Thoracic aorta (tissue), 2 donors: Measurements from ENCODE around the gene ORM1. TPM values are rescaled to one million over a fixed set of nuclear protein-coding genes. Genes with fewer than 3 reads are reported as not detected.
A peak's percentile ranks its signal among the peaks of the same experiment; 100 is the strongest.

Experiments
- ATAC-seq: fragments of 150-250 bp; one replicate; pipeline ENCODE4 v1.8.0; 2017; ENCODE audit warnings: low read depth; ENCODE audit not compliant: insufficient number of reproducible peaks, low FRiP score
- DNase-seq: peaks from one replicate; pipeline ENCODE4 v3.0.0-alpha.2; 2020; ENCODE audit warnings: low spot score
- H3K27ac ChIP-seq, 2 donors: fragments of 200-600 bp; sonication (generic); 1 replicate in 1 of 2; 2 replicates in 1 of 2; pipeline ENCODE4 v1.5.1; 2016; ENCODE audit warnings: mild to moderate bottlenecking in 2 of 2, moderate library complexity in 2 of 2
- H3K27me3 ChIP-seq: fragments of 200-600 bp; sonication (generic); replicated peaks from 2 replicates; pipeline ENCODE4 v1.6.0; 2016; ENCODE audit warnings: mild to moderate bottlenecking; ENCODE audit not compliant: insufficient read depth
- H3K36me3 ChIP-seq: fragments of 200-600 bp; sonication (generic); one replicate; pipeline ENCODE4 v1.5.1; 2016
- H3K4me1 ChIP-seq, 2 donors: fragments of 200-600 bp; sonication (generic); 1 replicate in 1 of 2; 2 replicates in 1 of 2; pipeline versions ENCODE4 v1.5.1 to v1.6.0; 2016; ENCODE audit warnings: low read depth in 2 of 2, mild to moderate bottlenecking in 1 of 2; ENCODE audit not compliant: control insufficient read depth in 1 of 2
- H3K4me3 ChIP-seq: fragments of 200-600 bp; sonication (generic); 2 replicates; pipeline ENCODE4 v1.5.1; 2016; ENCODE audit warnings: mild to moderate bottlenecking
- H3K9me3 ChIP-seq: fragments of 200-600 bp; sonication (generic); 2 replicates; pipeline ENCODE4 v1.5.1; 2016
- total RNA-seq, 2 donors: library from RNA; depleted of rRNA; stranded (reverse); fragments of >200 nt; gene quantifications; one replicate each; pipeline versions ENCODE4 v1.1.0 to v1.2.3, GENCODE V29; 2016
- TF ChIP-seq, protein P1 (sequence below): fragments of 200-600 bp; sonication (generic); IDR thresholded peaks from one replicate; pipeline ENCODE4 v1.5.1; 2019; ENCODE audit warnings: antibody characterized with exemption

ORM1 gene
- total RNA-seq, 2 donors from 2014 or later: not detected

DNA sequence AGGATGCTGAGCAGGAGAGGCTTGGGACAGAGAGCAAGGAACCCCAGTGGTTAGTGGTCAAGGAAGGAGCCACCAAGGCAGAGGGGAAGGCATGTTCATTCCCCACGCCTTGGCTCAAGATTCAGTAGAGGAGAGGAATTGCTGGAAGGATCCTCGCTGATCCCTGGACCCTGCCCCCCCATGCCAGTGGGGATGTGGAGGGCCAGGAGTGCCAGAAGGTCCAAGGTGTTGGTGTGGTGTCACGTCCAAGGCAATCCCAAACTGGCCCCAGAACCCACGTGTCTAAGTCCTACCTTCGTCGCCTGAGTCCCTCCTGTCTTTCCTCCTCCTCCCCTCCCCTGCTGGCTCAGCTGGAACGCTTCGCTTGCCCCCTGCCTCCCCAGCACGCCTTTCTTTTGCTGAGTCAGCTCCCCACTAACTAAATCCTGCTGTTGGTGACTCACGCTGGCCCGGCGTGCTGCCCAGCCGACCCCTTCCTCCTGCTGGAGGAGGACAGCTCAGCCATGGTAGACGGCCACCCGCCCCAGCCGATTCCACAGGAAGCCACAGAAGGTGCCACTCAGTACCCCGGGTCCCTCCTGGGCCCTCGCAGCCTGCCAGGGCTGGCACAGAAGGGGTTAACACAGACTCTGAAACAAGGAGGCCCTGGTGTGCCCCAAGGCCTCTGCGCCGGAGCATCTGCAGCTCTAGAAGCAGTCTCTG lies 37.6 kb upstream of the ORM1 start:
- H3K36me3 ChIP-seq: peaks cover 5% of the 10 kb centered on the region
- no peak overlapping the region for H3K4me3 ChIP-seq
- ATAC-seq (no peak), DNase-seq (peak; percentile 38)
- H3K27ac ChIP-seq: no peak overlapping the region
- H3K27me3 ChIP-seq: no peaks in the 10 kb centered on the region
- H3K9me3 ChIP-seq: no peaks in the 10 kb centered on the region
- TF ChIP-seq, protein P1, sequence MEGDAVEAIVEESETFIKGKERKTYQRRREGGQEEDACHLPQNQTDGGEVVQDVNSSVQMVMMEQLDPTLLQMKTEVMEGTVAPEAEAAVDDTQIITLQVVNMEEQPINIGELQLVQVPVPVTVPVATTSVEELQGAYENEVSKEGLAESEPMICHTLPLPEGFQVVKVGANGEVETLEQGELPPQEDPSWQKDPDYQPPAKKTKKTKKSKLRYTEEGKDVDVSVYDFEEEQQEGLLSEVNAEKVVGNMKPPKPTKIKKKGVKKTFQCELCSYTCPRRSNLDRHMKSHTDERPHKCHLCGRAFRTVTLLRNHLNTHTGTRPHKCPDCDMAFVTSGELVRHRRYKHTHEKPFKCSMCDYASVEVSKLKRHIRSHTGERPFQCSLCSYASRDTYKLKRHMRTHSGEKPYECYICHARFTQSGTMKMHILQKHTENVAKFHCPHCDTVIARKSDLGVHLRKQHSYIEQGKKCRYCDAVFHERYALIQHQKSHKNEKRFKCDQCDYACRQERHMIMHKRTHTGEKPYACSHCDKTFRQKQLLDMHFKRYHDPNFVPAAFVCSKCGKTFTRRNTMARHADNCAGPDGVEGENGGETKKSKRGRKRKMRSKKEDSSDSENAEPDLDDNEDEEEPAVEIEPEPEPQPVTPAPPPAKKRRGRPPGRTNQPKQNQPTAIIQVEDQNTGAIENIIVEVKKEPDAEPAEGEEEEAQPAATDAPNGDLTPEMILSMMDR: peak; percentile 18
- H3K4me1 ChIP-seq: peaks cover 6 to 21% of the 10 kb centered on the region in 2 donors

DNA sequence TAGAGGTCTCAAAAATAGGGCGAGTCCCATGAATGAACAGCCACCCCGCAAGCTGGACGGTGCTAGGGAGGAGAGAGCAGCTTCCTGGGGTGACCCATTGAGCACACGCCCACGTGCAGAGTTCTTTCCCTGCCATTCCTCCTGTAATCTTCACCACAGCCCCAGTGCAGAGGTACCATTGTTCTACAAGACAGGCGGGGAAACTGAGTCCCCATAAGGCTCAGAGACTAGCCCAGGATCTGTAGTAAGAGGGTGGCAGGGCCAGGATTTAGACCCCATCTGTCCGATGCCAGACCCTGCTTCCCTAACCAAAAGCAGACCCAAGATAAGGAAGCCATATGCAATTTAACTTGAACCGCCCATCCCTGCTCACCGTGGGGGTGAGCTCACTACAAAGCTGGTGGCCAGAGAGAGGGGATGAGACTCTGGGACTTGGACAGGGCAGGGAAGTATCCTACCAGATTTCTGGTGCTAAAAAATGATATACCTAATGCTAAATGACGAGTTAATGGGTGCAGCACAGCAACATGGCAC lies 36.7 kb upstream of the ORM1 start:
- no peak for ATAC-seq
- H3K9me3 ChIP-seq: no peaks in the 10 kb centered on the region
- no peak for DNase-seq
- H3K4me1 ChIP-seq: peaks cover 6 to 21% of the 10 kb centered on the region in 2 donors
- peaks cover 5% of the 10 kb centered on the region for H3K36me3 ChIP-seq
- no peak overlapping the region for H3K27ac ChIP-seq
- TF ChIP-seq, protein P1: no peak
- no peak overlapping the region for H3K4me3 ChIP-seq
- H3K27me3 ChIP-seq: no peaks in the 10 kb centered on the region

- DNase-seq (no peak), ATAC-seq (no peak)
- Histone ChIP-seq H3K27me3 (no peaks in the 10 kb centered on the region), H3K4me1 (peaks cover 6 to 23% of the 10 kb centered on the region in 2 donors), H3K36me3 (peaks cover 8% of the 10 kb centered on the region), H3K27ac (peak overlapping the region in 1 of 2 donors; percentile 25), H3K4me3 (no peak overlapping the region), H3K9me3 (no peaks in the 10 kb centered on the region)
- TF ChIP-seq, protein P1: no peak
Observed at GRCh38 chr9:114287001-114287762, 35.7 kb upstream of the ORM1 start.

DNA sequence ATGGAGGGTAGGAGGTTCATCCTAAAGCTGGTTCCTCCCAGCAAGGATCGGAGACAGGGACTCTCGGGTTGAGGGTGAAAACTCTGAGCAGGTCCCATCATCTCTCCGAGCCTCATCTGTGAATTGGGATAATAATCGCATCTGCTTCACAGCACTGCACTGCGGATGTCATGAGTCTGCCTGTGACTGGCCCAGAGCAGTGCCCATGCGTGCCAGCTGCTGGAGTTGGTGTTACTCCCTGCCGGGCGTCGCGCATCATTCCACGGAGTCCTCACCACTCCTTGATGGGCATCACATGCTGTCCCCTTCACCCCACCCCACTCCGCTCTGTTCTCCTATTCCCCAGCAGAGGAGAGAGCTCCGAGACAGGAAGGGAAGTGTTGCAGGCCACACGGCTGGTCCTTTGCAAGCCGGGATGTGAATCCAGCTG lies 35.1 kb upstream of the ORM1 start:
- Histone ChIP-seq H3K36me3 (peaks cover 8% of the 10 kb centered on the region), H3K9me3 (no peaks in the 10 kb centered on the region), H3K4me3 (no peak overlapping the region), H3K27me3 (no peaks in the 10 kb centered on the region), H3K4me1 (peaks cover 6 to 26% of the 10 kb centered on the region in 2 donors), H3K27ac (peak overlapping the region in 1 of 2 donors; percentile 25)
- no peak for DNase-seq
- TF ChIP-seq, protein P1: no peak
- no peak for ATAC-seq
